Measurements from ENCODE around the gene STYXL1.
"Not testable (repeated sequence)": the region's sequence is repeated elsewhere in the genome, so short reads cannot be mapped to it uniquely, and the experiment has no call there.

The STYXL1 gene

DNA sequence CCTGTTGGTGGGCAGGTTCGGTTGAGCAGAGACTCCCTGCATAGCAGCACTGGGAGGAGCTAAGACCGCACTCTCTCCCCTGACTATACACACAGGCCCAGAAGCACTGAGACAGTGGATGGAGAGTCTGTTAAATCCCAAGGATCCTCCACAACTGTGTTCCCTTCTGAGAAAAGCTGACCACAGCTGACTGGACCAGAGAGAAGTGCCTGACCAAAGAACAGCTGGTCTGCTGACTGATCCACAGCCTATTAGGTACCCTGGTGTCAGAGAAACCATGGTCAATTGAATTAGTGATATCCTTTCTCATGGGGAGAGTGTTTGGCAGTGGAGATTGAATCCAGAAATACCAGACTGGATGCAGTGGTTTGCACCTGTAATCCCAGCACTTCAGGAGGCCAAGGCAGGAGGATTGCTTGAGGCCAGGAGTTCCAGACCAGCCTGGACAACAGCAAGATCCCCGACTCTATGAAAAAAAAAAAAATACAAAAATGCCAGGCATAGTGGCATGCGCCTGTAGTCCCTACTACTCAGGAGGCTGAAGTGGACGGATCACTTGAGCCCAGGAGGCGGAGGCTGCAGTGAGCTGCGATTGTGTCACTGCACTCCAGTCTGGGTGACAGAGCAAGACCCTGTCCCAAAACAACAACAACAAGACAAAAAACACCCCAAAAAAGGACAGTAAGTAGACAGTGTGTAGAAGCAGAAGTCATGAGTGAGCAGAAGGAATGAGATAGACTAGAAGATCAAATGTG lies 25.6 kb downstream of the STYXL1 start:
- Histone ChIP-seq H3K9ac (ENCODE audit: low read length) (no peak overlapping the region), H3K4me1 (ENCODE audit: control insufficient read depth, insufficient read depth, low read length) (no peaks in the 10 kb centered on the region), H3K4me3 (ENCODE audit: low read length) (no peak overlapping the region), H3K36me3 (ENCODE audit: control insufficient read depth, insufficient read depth, low read length, severe bottlenecking) (peaks cover 23% of the 10 kb centered on the region), H3K9me3 (ENCODE audit: control insufficient read depth, low read length) (no peaks in the 10 kb centered on the region), H3K27me3 (replicated peaks; ENCODE audit: control insufficient read depth, insufficient read depth, low read length) (no peaks in the 10 kb centered on the region)
- no peak for DNase-seq (ENCODE audit: low read depth)

DNA sequence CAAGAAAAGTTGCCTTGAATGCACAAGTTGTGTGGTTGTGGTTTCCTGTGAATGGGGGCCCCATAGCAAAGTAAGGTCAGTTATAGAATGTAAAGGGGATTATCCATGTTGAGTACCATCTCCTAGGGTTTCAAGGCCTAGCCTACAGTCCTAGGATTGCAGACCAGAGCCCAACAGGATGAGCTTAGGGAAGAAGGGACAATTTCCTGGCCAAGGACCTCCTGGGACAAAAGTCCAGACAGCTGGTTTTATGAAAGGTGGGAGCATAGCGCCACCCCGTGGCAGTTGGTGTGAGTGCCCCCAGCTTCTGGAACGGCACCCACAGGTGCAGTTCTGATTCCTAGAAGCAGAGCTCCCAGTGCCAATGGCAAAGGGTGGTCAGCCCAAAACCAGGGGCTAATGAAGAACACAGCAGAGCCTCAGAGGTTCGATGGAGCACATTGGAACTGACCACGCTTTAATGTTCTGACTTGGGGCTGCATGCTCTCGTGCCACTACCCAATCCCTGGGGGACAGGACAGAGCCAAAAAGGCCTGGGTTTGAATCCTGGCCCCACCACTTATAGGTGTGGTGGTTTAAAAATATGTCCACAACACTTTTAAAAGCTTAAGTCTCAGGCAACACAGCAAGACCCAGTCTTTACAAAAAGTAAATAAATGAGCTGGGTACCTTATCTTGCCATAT lies 27.6 kb downstream of the STYXL1 start:
- no peaks in the 10 kb centered on the region for H3K9me3 ChIP-seq (ENCODE audit: control insufficient read depth, low read length)
- peaks cover 24% of the 10 kb centered on the region for H3K36me3 ChIP-seq (ENCODE audit: control insufficient read depth, insufficient read depth, low read length, severe bottlenecking)

DNA sequence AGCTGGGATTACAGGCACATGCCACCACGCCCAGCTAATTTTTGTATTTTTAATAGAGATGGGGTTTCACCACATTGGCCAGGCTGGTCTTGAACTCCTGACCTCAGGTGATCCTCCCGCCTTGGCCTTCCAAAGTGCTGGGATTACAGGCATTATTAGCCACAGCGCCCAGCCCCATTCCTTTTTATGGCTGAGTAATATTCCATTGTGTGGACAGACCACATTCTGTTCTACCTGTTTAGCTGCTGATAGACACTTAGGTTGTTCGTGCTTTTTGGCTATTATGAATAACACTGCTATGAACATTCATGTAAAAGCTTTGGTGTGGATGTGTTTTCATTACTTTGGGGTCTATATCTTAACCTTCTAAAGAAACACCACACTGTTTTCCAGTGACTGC lies 29.3 kb downstream of the STYXL1 start:
- not testable (repeated sequence) for H3K9ac ChIP-seq (ENCODE audit: low read length); H3K4me1 ChIP-seq (ENCODE audit: control insufficient read depth, insufficient read depth, low read length); H3K4me3 ChIP-seq (ENCODE audit: low read length); DNase-seq (ENCODE audit: low read depth); H3K27me3 ChIP-seq (replicated peaks; ENCODE audit: control insufficient read depth, insufficient read depth, low read length); H3K9me3 ChIP-seq (ENCODE audit: control insufficient read depth, low read length)
- H3K36me3 ChIP-seq (ENCODE audit: control insufficient read depth, insufficient read depth, low read length, severe bottlenecking) = peaks cover 24% of the 10 kb centered on the region

More for the DNA sequence above, 27.6 kb downstream of the STYXL1 start:
- DNase-seq (ENCODE audit: low read depth) = peak; percentile 80
- Histone ChIP-seq H3K9ac (ENCODE audit: low read length) (no peak overlapping the region), H3K4me1 (ENCODE audit: control insufficient read depth, insufficient read depth, low read length) (no peaks in the 10 kb centered on the region), H3K4me3 (ENCODE audit: low read length) (no peak overlapping the region), H3K27me3 (replicated peaks; ENCODE audit: control insufficient read depth, insufficient read depth, low read length) (no peaks in the 10 kb centered on the region)

DNA sequence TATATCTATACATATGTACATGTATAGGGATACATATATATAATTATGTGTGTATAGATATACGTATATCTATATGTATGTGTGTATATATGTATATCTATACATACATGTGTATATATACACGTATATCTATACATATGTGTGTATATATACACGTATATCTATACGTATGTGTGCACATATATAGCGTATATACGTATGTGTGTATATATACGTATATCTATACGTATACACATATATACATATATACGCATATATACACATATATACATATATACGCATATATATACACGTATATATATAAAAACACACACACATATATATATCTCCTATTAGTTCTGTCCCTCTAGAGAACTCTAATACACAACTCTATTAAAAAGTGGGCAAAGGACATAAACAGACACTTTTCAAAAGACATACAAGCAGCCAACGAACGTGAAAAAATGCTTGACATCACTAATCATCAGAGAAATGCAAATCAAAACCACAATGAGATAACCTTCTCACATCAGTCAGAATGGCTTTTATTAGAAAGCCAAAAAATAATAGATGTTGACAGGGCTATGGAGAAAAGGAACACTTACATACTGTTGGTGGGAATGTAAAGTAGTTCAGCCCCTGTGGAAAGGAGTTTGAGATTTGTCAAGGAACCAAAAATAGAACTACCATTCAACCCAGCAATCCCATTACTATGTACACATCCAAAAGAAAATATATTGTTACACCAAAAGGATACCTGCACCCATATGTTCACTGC lies 31.4 kb downstream of the STYXL1 start:
- no peak for DNase-seq (ENCODE audit: low read depth)
- H3K4me3 ChIP-seq (ENCODE audit: low read length) = no peak overlapping the region
- no peak overlapping the region for H3K9ac ChIP-seq (ENCODE audit: low read length)
- H3K36me3 ChIP-seq (ENCODE audit: control insufficient read depth, insufficient read depth, low read length, severe bottlenecking) = peaks cover 9% of the 10 kb centered on the region
- H3K27me3 ChIP-seq (replicated peaks; ENCODE audit: control insufficient read depth, insufficient read depth, low read length) = no peaks in the 10 kb centered on the region
- H3K9me3 ChIP-seq (ENCODE audit: control insufficient read depth, low read length) = no peaks in the 10 kb centered on the region
- H3K4me1 ChIP-seq (ENCODE audit: control insufficient read depth, insufficient read depth, low read length) = peaks cover 8% of the 10 kb centered on the region

DNA sequence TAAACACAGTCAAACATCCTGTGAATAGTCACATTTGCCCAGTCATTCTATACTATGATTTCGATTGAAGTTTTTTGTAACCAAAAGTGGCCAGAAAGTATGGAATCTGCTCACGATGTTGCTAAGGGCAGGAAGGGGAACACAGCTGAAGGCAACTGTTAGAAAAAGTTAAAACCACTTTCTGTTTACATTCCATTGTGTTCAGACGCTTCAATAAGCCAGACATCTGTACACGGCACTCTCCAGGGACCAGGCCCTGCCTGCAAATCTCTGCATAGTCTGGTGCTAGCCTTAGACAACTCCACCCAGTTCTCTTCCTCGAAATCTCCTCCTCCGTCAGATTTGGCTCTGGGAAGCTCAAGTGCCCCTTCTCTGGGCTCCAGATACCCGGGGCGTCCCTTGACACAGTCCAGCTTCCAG lies 36.3 kb downstream of the STYXL1 start:
- peak overlapping the region; percentile 63 for H3K4me3 ChIP-seq (ENCODE audit: low read length)
- peaks cover 18% of the 10 kb centered on the region for H3K4me1 ChIP-seq (ENCODE audit: control insufficient read depth, insufficient read depth, low read length)
- peak overlapping the region; percentile 52 for H3K9ac ChIP-seq (ENCODE audit: low read length)
- no peaks in the 10 kb centered on the region for H3K27me3 ChIP-seq (replicated peaks; ENCODE audit: control insufficient read depth, insufficient read depth, low read length)
- no peaks in the 10 kb centered on the region for H3K9me3 ChIP-seq (ENCODE audit: control insufficient read depth, low read length)
- DNase-seq (ENCODE audit: low read depth) = peak; percentile 91
- peaks cover 5% of the 10 kb centered on the region for H3K36me3 ChIP-seq (ENCODE audit: control insufficient read depth, insufficient read depth, low read length, severe bottlenecking)

DNA sequence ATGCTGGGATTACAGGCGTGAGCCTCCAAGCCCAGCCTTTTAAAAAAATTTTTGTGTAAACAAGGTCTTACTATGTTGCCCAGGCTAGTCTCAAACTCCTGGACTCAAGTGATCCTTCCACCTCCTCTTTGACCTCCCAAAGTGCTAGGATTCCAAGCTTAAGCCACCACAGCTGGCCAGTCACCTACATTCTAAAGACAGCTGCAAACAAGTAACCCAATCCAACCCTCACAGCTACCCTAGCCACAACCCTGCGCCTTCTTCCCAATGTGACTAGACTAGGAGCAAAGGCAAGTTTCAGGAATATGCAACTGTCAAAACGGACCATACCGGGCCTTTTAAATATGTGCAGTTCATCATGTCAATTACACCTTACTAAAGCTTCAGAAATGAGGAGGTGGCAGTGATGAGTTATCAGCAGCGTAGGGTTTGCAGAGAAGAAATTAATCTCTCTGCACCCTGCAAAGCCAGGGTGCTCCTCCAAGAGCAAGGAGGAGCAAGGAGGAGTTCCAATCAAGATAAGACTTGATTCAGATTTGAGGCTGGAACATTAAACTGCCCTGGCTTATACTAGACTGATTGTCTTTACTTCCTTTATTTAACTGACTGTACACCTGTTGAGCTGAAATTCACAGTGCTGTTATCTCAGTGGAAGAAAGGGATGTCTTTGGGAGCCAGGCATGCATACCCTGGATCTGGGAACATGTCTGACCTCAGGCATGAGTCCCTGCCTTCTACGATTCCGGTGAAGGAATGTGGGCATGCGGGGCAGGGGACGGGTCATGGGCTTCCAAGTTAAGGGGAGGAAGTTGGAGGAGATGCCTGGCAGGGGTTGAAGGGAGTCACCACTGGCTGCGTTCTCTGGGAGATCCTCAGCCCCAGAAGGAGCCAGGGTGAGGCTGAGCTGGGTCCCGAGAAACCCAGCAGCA lies 37.9 kb downstream of the STYXL1 start:
- H3K4me1 ChIP-seq (ENCODE audit: control insufficient read depth, insufficient read depth, low read length) = peaks cover 18% of the 10 kb centered on the region
- no peak for DNase-seq (ENCODE audit: low read depth)
- H3K9me3 ChIP-seq (ENCODE audit: control insufficient read depth, low read length) = no peaks in the 10 kb centered on the region
- H3K36me3 ChIP-seq (ENCODE audit: control insufficient read depth, insufficient read depth, low read length, severe bottlenecking) = peaks cover 4% of the 10 kb centered on the region
- no peaks in the 10 kb centered on the region for H3K27me3 ChIP-seq (replicated peaks; ENCODE audit: control insufficient read depth, insufficient read depth, low read length)
- H3K4me3 ChIP-seq (ENCODE audit: low read length) = no peak overlapping the region
- no peak overlapping the region for H3K9ac ChIP-seq (ENCODE audit: low read length)

DNA sequence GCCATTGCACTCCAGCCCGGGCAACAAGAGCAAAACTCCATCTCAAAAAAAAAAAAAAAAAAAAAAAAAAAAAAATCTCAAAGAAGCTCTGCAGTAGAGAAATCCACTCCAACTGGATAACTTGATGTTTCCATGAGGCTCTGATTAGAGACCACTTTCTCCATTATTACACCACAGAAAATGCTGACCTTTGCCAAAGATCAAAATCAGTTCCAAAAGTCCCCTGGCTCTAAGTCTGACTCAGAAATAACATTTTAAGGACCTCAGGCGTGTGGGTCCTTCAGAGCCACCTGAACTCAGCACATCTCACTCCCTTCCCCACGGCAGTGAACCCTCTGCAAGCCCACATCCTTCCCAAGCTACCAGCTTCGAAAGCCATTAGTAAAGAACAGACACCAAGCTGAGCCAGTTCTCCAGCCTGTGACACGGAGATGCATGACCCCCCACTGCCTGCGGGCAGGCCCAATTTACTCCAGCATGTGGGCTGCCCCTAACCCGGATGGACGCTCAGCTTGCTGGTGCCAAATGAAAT lies 39.6 kb downstream of the STYXL1 start:
- Histone ChIP-seq H3K9ac (ENCODE audit: low read length) (no peak overlapping the region), H3K27me3 (replicated peaks; ENCODE audit: control insufficient read depth, insufficient read depth, low read length) (no peaks in the 10 kb centered on the region), H3K9me3 (ENCODE audit: control insufficient read depth, low read length) (no peaks in the 10 kb centered on the region), H3K36me3 (ENCODE audit: control insufficient read depth, insufficient read depth, low read length, severe bottlenecking) (peaks cover 9% of the 10 kb centered on the region), H3K4me1 (ENCODE audit: control insufficient read depth, insufficient read depth, low read length) (peaks cover 18% of the 10 kb centered on the region), H3K4me3 (ENCODE audit: low read length) (no peak overlapping the region)
- DNase-seq (ENCODE audit: low read depth) = no peak

DNA sequence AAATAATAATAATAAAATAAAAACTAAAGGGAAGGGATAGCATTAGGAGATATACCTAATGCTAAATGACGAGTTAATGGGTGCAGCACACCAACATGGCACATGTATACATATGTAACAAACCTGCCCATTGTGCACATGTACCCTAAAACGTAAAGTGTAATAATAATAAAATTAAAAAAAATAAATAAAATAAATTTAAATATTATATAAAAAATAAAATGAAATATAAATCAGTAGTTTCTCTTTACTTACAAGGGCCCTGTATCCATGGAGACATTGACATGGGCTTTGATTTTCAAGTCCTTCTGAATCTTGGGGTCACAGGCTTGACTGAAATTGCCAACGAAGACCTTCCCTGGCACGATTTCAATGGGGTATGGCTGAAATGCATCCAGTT lies 42.8 kb downstream of the STYXL1 start:
- H3K9ac ChIP-seq (ENCODE audit: low read length); H3K27me3 ChIP-seq (replicated peaks; ENCODE audit: control insufficient read depth, insufficient read depth, low read length); H3K9me3 ChIP-seq (ENCODE audit: control insufficient read depth, low read length); H3K4me1 ChIP-seq (ENCODE audit: control insufficient read depth, insufficient read depth, low read length); DNase-seq (ENCODE audit: low read depth); H3K4me3 ChIP-seq (ENCODE audit: low read length): not testable (repeated sequence)
- H3K36me3 ChIP-seq (ENCODE audit: control insufficient read depth, insufficient read depth, low read length, severe bottlenecking) = peaks cover 20% of the 10 kb centered on the region

DNA sequence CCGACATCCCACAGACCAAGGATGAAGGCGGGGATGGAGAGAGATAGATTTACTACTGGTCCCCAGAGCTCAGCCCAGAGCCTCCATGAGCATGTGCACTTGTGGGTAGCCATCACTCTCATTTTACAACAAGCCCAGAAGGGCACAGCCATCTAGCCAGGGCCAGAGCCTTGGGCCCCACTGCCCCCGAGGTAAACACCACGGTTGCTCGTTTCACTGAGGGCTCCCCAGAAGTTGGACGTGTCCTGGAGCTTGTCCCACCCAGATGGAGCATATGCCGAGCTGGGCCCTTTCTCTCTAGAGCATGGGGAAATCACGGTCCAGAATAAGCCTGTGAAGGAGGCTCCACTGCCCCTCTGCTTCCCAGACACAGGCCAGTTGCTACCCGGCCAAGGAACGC lies 44.4 kb downstream of the STYXL1 start:
- H3K9ac ChIP-seq (ENCODE audit: low read length) = no peak overlapping the region
- no peaks in the 10 kb centered on the region for H3K27me3 ChIP-seq (replicated peaks; ENCODE audit: control insufficient read depth, insufficient read depth, low read length)
- no peak for DNase-seq (ENCODE audit: low read depth)

DNA sequence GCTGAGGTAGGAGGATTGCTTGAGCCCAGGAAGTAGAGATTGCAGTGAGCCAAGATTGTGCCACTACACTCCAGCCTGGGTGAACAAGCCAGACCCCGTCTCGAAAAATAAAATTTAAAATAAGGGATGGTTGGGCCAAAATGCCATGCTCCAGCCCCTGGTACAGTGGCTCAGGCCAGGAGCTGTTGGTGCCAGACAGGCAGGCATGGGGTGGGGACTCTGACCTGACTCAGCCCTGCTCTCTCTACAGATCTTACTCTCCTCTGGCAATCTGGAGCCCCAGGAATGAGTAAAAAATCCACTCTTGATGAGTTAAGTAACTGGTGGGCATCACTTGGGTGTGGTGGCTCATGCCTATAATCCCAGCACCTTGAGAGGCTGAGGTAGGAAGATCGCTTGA lies 45.0 kb downstream of the STYXL1 start:
- no peak overlapping the region for H3K9ac ChIP-seq (ENCODE audit: low read length)
- no peak for DNase-seq (ENCODE audit: low read depth)
- H3K36me3 ChIP-seq (ENCODE audit: control insufficient read depth, insufficient read depth, low read length, severe bottlenecking) = peaks cover 25% of the 10 kb centered on the region
- H3K4me3 ChIP-seq (ENCODE audit: low read length) = no peak overlapping the region
- H3K9me3 ChIP-seq (ENCODE audit: control insufficient read depth, low read length) = no peaks in the 10 kb centered on the region
- H3K27me3 ChIP-seq (replicated peaks; ENCODE audit: control insufficient read depth, insufficient read depth, low read length) = no peaks in the 10 kb centered on the region
- no peaks in the 10 kb centered on the region for H3K4me1 ChIP-seq (ENCODE audit: control insufficient read depth, insufficient read depth, low read length)

More for the DNA sequence above, 44.4 kb downstream of the STYXL1 start:
- H3K4me1 ChIP-seq (ENCODE audit: control insufficient read depth, insufficient read depth, low read length) = peaks cover 2% of the 10 kb centered on the region
- no peaks in the 10 kb centered on the region for H3K9me3 ChIP-seq (ENCODE audit: control insufficient read depth, low read length)
- H3K36me3 ChIP-seq (ENCODE audit: control insufficient read depth, insufficient read depth, low read length, severe bottlenecking) = peaks cover 25% of the 10 kb centered on the region
- H3K4me3 ChIP-seq (ENCODE audit: low read length) = no peak overlapping the region

All from adipocyte (in vitro differentiated cells).